GM12878 (cell line): ENCODE data around the gene GAGE10. TPM values are rescaled to one million over a fixed set of nuclear protein-coding genes. Genes with fewer than 3 reads are reported as not detected.

Source experiments
- ATAC-seq: fragments of 200-7000 bp; cut with Tn5 transposase; 3 replicates; pipeline ENCODE4 v1.9.1; 2020; ENCODE audit warnings: mild to moderate bottlenecking, moderate library complexity
- BruUV-seq: library from RNA; stranded (reverse); fragments of 400-500 nt; replicated peaks from 2 replicates; lab custom pipeline; 2021; lab: Mats Ljungman, UMichigan
- CTCF ChIA-PET: fragments of 300-600 bp; sonication (Branson Sonifier 250); formaldehyde crosslinking; extraction: SDS; loops from one replicate; lab custom pipeline; 2021; ENCODE audit warnings: inconsistent platforms; lab: Yijun Ruan, JAX
- POLR2A ChIA-PET: fragments of 350-600 bp; formaldehyde crosslinking; extraction: SDS; loops from one replicate; lab custom pipeline; 2021; ENCODE audit warnings: inconsistent platforms; lab: Charles Lee
- RAD21 ChIA-PET: fragments of 300-600 bp; sonication (Branson Sonifier 250); formaldehyde crosslinking; loops from one replicate; lab custom pipeline; 2023; ENCODE audit warnings: antibody characterized with exemption; ENCODE audit not compliant: unreplicated experiment; lab: Charles Lee
- SMC1A ChIA-PET: fragments of 300-600 bp; sonication (Branson Sonifier 250); formaldehyde crosslinking; loops from one replicate; lab custom pipeline; 2023; ENCODE audit not compliant: unreplicated experiment, uncharacterized antibody; lab: Charles Lee
- DNase-seq: peaks from one replicate; pipeline ENCODE4 v3.0.0-alpha.2; 2011; ENCODE audit warnings: low read depth, low spot score
- FAIRE-seq: peaks from 3 replicates; lab custom pipeline; 2011; peaks lifted over from hg19 to GRCh38; lab: Jason Lieb, UNC
- H2AFZ ChIP-seq: 2 replicates; pipeline ENCODE4 v1.6.0; 2011; ENCODE audit warnings: low read depth, low read length, control low read depth; ENCODE audit not compliant: control insufficient read depth
- H3K27ac ChIP-seq: 2 replicates; pipeline ENCODE4 v1.5.1; 2011; ENCODE audit warnings: control low read depth; ENCODE audit not compliant: control insufficient read depth, insufficient read depth
- H3K27me3 ChIP-seq, 2 experiments: replicated peaks in 1 of 2; 2 replicates each; pipeline versions ENCODE4 v1.6.0 to v1.6.1; 2011; ENCODE audit warnings: low read length in 1 of 2; ENCODE audit not compliant: control insufficient read depth in 2 of 2, insufficient read depth in 2 of 2
- H3K36me3 ChIP-seq, 2 experiments: 2 replicates each; pipeline ENCODE4 v1.5.1; 2011; ENCODE audit warnings: low read length in 1 of 2; ENCODE audit not compliant: control insufficient read depth in 2 of 2, insufficient read depth in 2 of 2
- H3K4me1 ChIP-seq: 2 replicates; pipeline ENCODE4 v1.6.1; 2011; ENCODE audit warnings: mild to moderate bottlenecking, low read length, moderate library complexity, mixed read lengths; ENCODE audit not compliant: control insufficient read depth, insufficient read depth
- H3K4me2 ChIP-seq: 2 replicates; pipeline ENCODE4 v1.6.0; 2011; ENCODE audit warnings: control low read depth; ENCODE audit not compliant: control insufficient read depth, insufficient read depth
- H3K4me3 ChIP-seq: fragments of 200-600 bp; sonication (generic); 2 replicates; pipeline ENCODE4 v1.5.1; 2016
- H3K79me2 ChIP-seq: 2 replicates; pipeline ENCODE4 v1.6.0; 2011; ENCODE audit warnings: low read length; ENCODE audit not compliant: control insufficient read depth, insufficient read depth
- H3K9ac ChIP-seq: 2 replicates; pipeline ENCODE4 v1.8.0; 2011; ENCODE audit warnings: low read length, control low read depth, mixed read lengths; ENCODE audit not compliant: control insufficient read depth, insufficient read depth
- H3K9me3 ChIP-seq: replicated peaks from 3 replicates; pipeline ENCODE4 v1.5.1; 2011; ENCODE audit warnings: mild to moderate bottlenecking, low read length; ENCODE audit not compliant: control insufficient read depth, insufficient read depth
- H4K20me1 ChIP-seq: 2 replicates; pipeline ENCODE4 v1.6.0; 2011; ENCODE audit not compliant: control insufficient read depth, insufficient read depth
- BCL11A ChIP-seq: IDR thresholded peaks from 2 replicates; pipeline ENCODE4 v1.6.1; 2011; ENCODE audit warnings: low read depth, low read length
- EZH2 ChIP-seq: IDR thresholded peaks from 2 replicates; pipeline ENCODE4 v1.6.1; 2012; ENCODE audit warnings: low read depth, mild to moderate bottlenecking, control low read depth, inconsistent platforms, low read length, borderline replicate concordance; ENCODE audit not compliant: control insufficient read depth
- FOXM1 ChIP-seq: IDR thresholded peaks from 2 replicates; pipeline ENCODE4 v1.6.1; 2012; ENCODE audit warnings: low read depth, mild to moderate bottlenecking, inconsistent platforms, low read length, moderate library complexity
- NR2C1 ChIP-seq: fragments of 450-650 bp; IDR thresholded peaks from 2 replicates; pipeline ENCODE4 v1.6.1; 2017; ENCODE audit warnings: antibody characterized with exemption, mild to moderate bottlenecking, moderate library complexity
- PML ChIP-seq: IDR thresholded peaks from 2 replicates; pipeline ENCODE4 v1.6.1; 2012; ENCODE audit warnings: low read length, inconsistent platforms
- RAD21 ChIP-seq: IDR thresholded peaks from 2 replicates; pipeline ENCODE4 v1.6.1; 2011; ENCODE audit warnings: mild to moderate bottlenecking, low read depth, low read length, moderate library complexity; ENCODE audit not compliant: insufficient read depth
- YY1 ChIP-seq: IDR thresholded peaks from 2 replicates; pipeline ENCODE4 v1.6.1; 2011; ENCODE audit warnings: low read depth, mild to moderate bottlenecking, low read length
- WGBS: methylation state at CpG from one replicate; pipeline ENCODE4 v1.1.6; 2016; ENCODE audit warnings: low lambda C conversion rate; ENCODE audit not compliant: insufficient replicate concordance, insufficient coverage; ENCODE audit errors: missing lambda C conversion rate; 5-methylcytosine and 5-hydroxymethylcytosine counted together
- in situ Hi-C: fragments of 300-500 bp; cut with MboI; formaldehyde crosslinking; loops from 9 replicates; pipeline ENCODE4 v1.14.3; 2018; ENCODE audit warnings: mixed read lengths
- intact Hi-C: fragments of 100-400 bp; cut with micrococcal nuclease; formaldehyde crosslinking; loops from one replicate; pipeline ENCODE4 v1.14.2; 2022; ENCODE audit not compliant: unreplicated experiment
- polyA plus RNA-seq, 11 experiments: library from polyadenylated mRNA; depleted of rRNA in 4 of 11; unstranded in 6 of 11; stranded (reverse) in 5 of 11; fragments of >200 nt; fragmentation: Nextera tagmentation in 4 of 11; fragmentation: Illumina TruSeq in 1 of 11; extraction: Ambion mirVana in 4 of 11; extraction: Trizol in 1 of 11; gene quantifications; 1 replicate in 1 of 11; 2 replicates in 10 of 11; pipeline versions ENCODE4 v1.2.1 to v1.2.3, GENCODE V29; 2011 to 2016; ENCODE audit warnings: inconsistent platforms in 2 of 11, missing spikeins in 2 of 11, low read depth in 1 of 11
- total RNA-seq, 4 experiments: library from RNA; depleted of rRNA in 3 of 4; stranded (reverse); fragments of >200 nt in 3 of 4; fragmentation: Illumina TruSeq in 1 of 4; extraction: Trizol in 1 of 4; gene quantifications; 2 replicates each; pipeline versions ENCODE4 v1.2.1 to v1.2.3, GENCODE V29; 2013 to 2021
- TF ChIP-seq, protein P1 (sequence below): fragments of 450-650 bp; IDR thresholded peaks from 2 replicates; pipeline ENCODE4 v1.6.1; 2016; ENCODE audit warnings: mild to moderate bottlenecking

GAGE10 gene
- total and polyA plus RNA-seq, 10 of the 15 experiments (the other 5 are each of a cell fraction or from before 2014, with no cell fraction given): not detected

DNA sequence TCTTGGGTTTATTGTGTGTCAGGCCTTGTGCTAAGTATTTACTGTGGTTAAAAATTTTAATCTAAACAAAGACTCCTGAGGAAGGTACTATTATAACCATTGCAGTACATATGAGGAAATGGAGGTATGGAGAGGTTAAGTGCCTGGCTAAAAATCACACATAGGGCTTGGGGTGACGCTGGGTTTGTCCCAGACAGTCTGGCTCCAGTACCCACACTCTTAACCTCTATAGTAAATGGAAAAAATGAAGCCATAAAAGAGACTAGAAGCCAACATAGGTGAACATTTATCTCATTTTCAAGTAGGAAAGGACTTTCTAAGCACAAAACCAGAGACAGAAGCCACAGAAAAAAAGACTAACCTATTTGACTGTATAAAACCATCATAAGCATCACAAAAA lies 40.8 kb upstream of the GAGE10 start:
- H3K9ac ChIP-seq: no peak overlapping the region
- WGBS: 7% methylated on average over 1 of the region's 1 CpG
- H3K27ac ChIP-seq: no peak overlapping the region
- no peak for TF ChIP-seq BCL11A
- TF ChIP-seq FOXM1: no peak
- no peak for TF ChIP-seq NR2C1
- TF ChIP-seq, protein P1, sequence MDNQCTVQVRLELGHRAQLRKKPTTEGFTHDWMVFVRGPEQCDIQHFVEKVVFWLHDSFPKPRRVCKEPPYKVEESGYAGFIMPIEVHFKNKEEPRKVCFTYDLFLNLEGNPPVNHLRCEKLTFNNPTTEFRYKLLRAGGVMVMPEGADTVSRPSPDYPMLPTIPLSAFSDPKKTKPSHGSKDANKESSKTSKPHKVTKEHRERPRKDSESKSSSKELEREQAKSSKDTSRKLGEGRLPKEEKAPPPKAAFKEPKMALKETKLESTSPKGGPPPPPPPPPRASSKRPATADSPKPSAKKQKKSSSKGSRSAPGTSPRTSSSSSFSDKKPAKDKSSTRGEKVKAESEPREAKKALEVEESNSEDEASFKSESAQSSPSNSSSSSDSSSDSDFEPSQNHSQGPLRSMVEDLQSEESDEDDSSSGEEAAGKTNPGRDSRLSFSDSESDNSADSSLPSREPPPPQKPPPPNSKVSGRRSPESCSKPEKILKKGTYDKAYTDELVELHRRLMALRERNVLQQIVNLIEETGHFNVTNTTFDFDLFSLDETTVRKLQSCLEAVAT: no peak
- TF ChIP-seq PML: no peak
- TF ChIP-seq YY1: no peak
- TF ChIP-seq RAD21: no peak
- no peak for TF ChIP-seq EZH2
- H3K27me3 ChIP-seq: no peaks in the 10 kb centered on the region
- in situ Hi-C loops (no loop called here), intact Hi-C loops (no loop called here)
- no peak for DNase-seq
- ChIA-PET SMC1A (no interaction called here), CTCF (no interaction called here), RAD21 (interaction anchor here (0.6 kb wide), 1 partner anchor 156 kb away, joined by 3 read pairs; no protein-coding TSS in a partner anchor), POLR2A (no interaction called here)
- H3K9me3 ChIP-seq: no peaks in the 10 kb centered on the region
- no peak overlapping the region for H2AFZ ChIP-seq
- ATAC-seq: no peak
- H3K4me2 ChIP-seq: no peak overlapping the region
- no peak for FAIRE-seq
- H4K20me1 ChIP-seq: no peaks in the 10 kb centered on the region
- no peak overlapping the region for H3K4me3 ChIP-seq
- H3K4me1 ChIP-seq: no peaks in the 10 kb centered on the region
- no peaks in the 10 kb centered on the region for H3K79me2 ChIP-seq
- no peaks in the 10 kb centered on the region for H3K36me3 ChIP-seq
- BruUV-seq: no TSS peak
